T-helper 2 cell (primary cell): Measurements from ENCODE around the gene HEBP1.

Experiments
- DNase-seq, 5 experiments: peaks; one replicate each; pipeline versions ENCODE4 v3.0.0 to v3.0.0-alpha.2; 2012 to 2022

HEBP1 gene

GRCh38 chr12:12946686-12947355 lies 53.2 kb downstream of the HEBP1 start:
- DNase-seq = no peak

- DNase-seq = no peak
These were observed 54.5 kb downstream of the HEBP1 start for GRCh38 chr12:12945591-12945990.

- DNase-seq = no peak
These were observed 56.3 kb downstream of the HEBP1 start for GRCh38 chr12:12943586-12944260.

GRCh38 chr12:12941450-12942350 lies 58.4 kb downstream of the HEBP1 start:
- no peak for DNase-seq

- DNase-seq = no peak
These were observed 60.2 kb downstream of the HEBP1 start for GRCh38 chr12:12939888-12940287.

GRCh38 chr12:12938541-12938940 lies 61.5 kb downstream of the HEBP1 start:
- no peak for DNase-seq

- DNase-seq = no peak
These were observed 63.0 kb downstream of the HEBP1 start for GRCh38 chr12:12936983-12937491.

- no peak for DNase-seq
These were observed 65.5 kb downstream of the HEBP1 start for GRCh38 chr12:12934556-12934955.

- no peak for DNase-seq
These were observed 66.3 kb downstream of the HEBP1 start for GRCh38 chr12:12933742-12934141.

- DNase-seq = no peak
These were observed 69.3 kb downstream of the HEBP1 start for GRCh38 chr12:12930633-12931219.

- DNase-seq = no peak
These were observed 70.4 kb downstream of the HEBP1 start for GRCh38 chr12:12929696-12930095.

GRCh38 chr12:12927211-12928079 lies 72.6 kb downstream of the HEBP1 start:
- peak; percentile 11 to 45 (median 31) for DNase-seq

- no peak for DNase-seq
These were observed 73.4 kb downstream of the HEBP1 start for GRCh38 chr12:12926571-12927071.

- no peak for DNase-seq
These were observed 74.7 kb downstream of the HEBP1 start for GRCh38 chr12:12925388-12925787.
